H1 (cell line): Measurements from ENCODE around the gene ARGLU1. TPM values are rescaled to one million over a fixed set of nuclear protein-coding genes. Genes with fewer than 3 reads are reported as not detected.

Experiments
- BCL11A ChIP-seq, 2 experiments: IDR thresholded peaks; one replicate each; pipeline ENCODE4 v1.6.1; 2011; ENCODE audit warnings: low read depth in 2 of 2, low read length in 2 of 2, mild to moderate bottlenecking in 2 of 2
- SIX5 ChIP-seq: IDR thresholded peaks from 2 replicates; pipeline ENCODE4 v1.6.1; 2011; ENCODE audit warnings: mild to moderate bottlenecking, low read depth, low read length
- SP2 ChIP-seq: IDR thresholded peaks from 2 replicates; pipeline ENCODE4 v1.6.1; 2012; ENCODE audit warnings: mild to moderate bottlenecking, low read length, inconsistent platforms
- polyA plus RNA-seq, 7 experiments: library from polyadenylated mRNA; depleted of rRNA in 3 of 7; stranded (reverse) in 5 of 7; unstranded in 2 of 7; fragments of >200 nt in 5 of 7; fragments of 200-250 nt in 2 of 7; gene quantifications; 1 replicate in 5 of 7; 2 replicates in 1 of 7; 4 replicates in 1 of 7; pipeline versions ENCODE4 v1.2.1 to v1.2.3, GENCODE V29; 2011 to 2013; ENCODE audit warnings: missing spikeins in 2 of 7, mixed read lengths in 2 of 7
- total RNA-seq: library from RNA; stranded (reverse); fragmentation: NEBNext Ultra II Directional; extraction: Animal tissue kit (Norgen Biotek cat#: 25700); gene quantifications from 2 replicates; pipeline ENCODE4 v1.2.1, GENCODE V29; 2021
- TF ChIP-seq, protein P1 (sequence below): fragments of 300-600 bp; sonication (generic); IDR thresholded peaks from 2 replicates; pipeline ENCODE4 v1.7.1; 2012; ENCODE audit warnings: low read length, moderate library complexity, mild to moderate bottlenecking, inconsistent platforms; ENCODE audit not compliant: insufficient replicate concordance

The ARGLU1 gene
- total and polyA plus RNA-seq, 2 of the 8 experiments (the other 6 are each of a cell fraction or from before 2014, with no cell fraction given): 47.8 to 84.9 TPM

- TF ChIP-seq, protein P1, sequence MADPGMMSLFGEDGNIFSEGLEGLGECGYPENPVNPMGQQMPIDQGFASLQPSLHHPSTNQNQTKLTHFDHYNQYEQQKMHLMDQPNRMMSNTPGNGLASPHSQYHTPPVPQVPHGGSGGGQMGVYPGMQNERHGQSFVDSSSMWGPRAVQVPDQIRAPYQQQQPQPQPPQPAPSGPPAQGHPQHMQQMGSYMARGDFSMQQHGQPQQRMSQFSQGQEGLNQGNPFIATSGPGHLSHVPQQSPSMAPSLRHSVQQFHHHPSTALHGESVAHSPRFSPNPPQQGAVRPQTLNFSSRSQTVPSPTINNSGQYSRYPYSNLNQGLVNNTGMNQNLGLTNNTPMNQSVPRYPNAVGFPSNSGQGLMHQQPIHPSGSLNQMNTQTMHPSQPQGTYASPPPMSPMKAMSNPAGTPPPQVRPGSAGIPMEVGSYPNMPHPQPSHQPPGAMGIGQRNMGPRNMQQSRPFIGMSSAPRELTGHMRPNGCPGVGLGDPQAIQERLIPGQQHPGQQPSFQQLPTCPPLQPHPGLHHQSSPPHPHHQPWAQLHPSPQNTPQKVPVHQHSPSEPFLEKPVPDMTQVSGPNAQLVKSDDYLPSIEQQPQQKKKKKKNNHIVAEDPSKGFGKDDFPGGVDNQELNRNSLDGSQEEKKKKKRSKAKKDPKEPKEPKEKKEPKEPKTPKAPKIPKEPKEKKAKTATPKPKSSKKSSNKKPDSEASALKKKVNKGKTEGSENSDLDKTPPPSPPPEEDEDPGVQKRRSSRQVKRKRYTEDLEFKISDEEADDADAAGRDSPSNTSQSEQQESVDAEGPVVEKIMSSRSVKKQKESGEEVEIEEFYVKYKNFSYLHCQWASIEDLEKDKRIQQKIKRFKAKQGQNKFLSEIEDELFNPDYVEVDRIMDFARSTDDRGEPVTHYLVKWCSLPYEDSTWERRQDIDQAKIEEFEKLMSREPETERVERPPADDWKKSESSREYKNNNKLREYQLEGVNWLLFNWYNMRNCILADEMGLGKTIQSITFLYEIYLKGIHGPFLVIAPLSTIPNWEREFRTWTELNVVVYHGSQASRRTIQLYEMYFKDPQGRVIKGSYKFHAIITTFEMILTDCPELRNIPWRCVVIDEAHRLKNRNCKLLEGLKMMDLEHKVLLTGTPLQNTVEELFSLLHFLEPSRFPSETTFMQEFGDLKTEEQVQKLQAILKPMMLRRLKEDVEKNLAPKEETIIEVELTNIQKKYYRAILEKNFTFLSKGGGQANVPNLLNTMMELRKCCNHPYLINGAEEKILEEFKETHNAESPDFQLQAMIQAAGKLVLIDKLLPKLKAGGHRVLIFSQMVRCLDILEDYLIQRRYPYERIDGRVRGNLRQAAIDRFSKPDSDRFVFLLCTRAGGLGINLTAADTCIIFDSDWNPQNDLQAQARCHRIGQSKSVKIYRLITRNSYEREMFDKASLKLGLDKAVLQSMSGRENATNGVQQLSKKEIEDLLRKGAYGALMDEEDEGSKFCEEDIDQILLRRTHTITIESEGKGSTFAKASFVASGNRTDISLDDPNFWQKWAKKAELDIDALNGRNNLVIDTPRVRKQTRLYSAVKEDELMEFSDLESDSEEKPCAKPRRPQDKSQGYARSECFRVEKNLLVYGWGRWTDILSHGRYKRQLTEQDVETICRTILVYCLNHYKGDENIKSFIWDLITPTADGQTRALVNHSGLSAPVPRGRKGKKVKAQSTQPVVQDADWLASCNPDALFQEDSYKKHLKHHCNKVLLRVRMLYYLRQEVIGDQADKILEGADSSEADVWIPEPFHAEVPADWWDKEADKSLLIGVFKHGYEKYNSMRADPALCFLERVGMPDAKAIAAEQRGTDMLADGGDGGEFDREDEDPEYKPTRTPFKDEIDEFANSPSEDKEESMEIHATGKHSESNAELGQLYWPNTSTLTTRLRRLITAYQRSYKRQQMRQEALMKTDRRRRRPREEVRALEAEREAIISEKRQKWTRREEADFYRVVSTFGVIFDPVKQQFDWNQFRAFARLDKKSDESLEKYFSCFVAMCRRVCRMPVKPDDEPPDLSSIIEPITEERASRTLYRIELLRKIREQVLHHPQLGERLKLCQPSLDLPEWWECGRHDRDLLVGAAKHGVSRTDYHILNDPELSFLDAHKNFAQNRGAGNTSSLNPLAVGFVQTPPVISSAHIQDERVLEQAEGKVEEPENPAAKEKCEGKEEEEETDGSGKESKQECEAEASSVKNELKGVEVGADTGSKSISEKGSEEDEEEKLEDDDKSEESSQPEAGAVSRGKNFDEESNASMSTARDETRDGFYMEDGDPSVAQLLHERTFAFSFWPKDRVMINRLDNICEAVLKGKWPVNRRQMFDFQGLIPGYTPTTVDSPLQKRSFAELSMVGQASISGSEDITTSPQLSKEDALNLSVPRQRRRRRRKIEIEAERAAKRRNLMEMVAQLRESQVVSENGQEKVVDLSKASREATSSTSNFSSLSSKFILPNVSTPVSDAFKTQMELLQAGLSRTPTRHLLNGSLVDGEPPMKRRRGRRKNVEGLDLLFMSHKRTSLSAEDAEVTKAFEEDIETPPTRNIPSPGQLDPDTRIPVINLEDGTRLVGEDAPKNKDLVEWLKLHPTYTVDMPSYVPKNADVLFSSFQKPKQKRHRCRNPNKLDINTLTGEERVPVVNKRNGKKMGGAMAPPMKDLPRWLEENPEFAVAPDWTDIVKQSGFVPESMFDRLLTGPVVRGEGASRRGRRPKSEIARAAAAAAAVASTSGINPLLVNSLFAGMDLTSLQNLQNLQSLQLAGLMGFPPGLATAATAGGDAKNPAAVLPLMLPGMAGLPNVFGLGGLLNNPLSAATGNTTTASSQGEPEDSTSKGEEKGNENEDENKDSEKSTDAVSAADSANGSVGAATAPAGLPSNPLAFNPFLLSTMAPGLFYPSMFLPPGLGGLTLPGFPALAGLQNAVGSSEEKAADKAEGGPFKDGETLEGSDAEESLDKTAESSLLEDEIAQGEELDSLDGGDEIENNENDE: no peak
- TF ChIP-seq BCL11A (IDR thresholded peaks at IDR 0.05; ENCODE audit: low read depth in 2 of 2, low read length in 2 of 2) (no peak), SP2 (no peak), SIX5 (no peak)
These were observed 27.7 kb upstream of the ARGLU1 start (continued) for GRCh38 chr13:106595625-106596024.
